ENCODE measurements around the gene NUDT13.
"Not testable (repeated sequence)": the region's sequence is repeated elsewhere in the genome, so short reads cannot be mapped to it uniquely, and the experiment has no call there.

The NUDT13 gene

DNA sequence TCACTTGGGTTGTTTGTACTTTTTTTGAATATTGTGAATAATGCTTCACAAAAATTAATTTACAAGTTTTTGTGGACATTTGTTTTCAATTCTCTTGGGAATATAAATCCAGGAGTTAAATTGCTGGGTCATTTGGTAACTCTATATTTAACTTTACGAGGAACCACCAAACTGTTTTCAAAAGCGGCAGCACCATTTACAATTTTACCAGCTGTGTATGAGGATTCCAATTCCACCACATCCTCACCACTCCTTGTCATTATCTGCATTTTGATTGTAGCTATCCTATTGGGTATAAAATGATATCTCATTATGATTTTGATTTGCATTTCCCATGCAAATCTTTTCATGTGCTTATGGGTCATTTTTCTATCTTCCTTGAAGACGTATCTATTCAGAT, 4.0 kb upstream of the NUDT13 start:
- no peak for DNase-seq

DNA sequence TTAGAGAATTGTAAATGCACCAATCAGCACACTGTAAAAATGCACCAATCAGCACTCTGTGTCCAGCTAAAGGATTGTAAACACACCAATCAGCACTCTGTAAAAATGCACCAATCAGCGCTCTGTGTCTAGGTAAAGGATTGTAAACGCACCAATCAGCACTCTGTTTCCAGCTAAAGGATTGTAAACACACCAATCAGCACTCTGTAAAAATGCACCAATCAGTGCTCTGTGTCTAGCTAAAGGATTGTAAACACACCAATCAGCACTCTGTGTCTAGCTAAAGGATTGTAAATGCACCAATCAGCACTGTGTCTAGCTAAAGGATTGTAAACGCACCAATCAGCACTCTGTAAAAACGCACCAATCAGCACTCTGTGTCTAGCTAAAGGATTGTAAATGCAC, 1.0 kb upstream of the NUDT13 start:
- DNase-seq: not testable (repeated sequence)

DNA sequence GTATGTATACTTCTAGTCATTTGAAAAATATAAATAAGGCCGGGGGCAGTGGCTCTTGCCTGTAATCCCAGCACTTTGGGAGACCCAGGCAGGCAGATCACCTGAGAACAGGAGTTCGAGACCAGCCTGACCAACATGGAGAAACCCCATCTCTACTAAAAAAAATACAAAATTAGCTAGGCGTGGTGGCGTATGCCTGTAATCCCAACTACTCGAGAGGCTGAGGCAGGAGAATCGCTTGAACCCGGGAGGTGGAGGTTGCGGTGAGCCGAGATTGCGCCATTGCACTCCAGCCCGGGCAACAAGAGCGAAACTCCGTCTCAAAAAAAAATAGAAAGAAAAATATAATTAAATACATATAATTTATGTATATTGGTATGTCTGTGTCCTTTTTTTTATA, 1.8 kb downstream of the NUDT13 start:
- not testable (repeated sequence) for DNase-seq

DNA sequence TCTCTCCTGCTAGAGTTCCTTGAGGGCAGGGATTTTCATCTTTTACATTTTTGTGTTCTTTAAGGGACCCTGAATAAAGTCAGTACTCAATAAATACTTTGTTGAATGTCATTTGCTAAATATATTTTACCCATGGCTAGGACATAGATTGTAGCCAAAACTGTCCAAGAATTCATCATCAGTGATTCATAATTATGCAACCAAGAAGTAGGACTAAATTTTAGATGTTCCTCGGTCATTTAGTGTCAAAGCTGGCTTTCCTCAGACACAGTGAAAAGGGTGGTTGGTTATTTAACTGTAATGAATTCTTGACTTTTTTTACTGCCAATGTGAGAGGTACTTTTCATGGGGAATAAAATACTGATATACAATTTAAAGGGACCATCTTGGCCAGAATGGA, 3.3 kb downstream of the NUDT13 start:
- DNase-seq: no peak

DNA sequence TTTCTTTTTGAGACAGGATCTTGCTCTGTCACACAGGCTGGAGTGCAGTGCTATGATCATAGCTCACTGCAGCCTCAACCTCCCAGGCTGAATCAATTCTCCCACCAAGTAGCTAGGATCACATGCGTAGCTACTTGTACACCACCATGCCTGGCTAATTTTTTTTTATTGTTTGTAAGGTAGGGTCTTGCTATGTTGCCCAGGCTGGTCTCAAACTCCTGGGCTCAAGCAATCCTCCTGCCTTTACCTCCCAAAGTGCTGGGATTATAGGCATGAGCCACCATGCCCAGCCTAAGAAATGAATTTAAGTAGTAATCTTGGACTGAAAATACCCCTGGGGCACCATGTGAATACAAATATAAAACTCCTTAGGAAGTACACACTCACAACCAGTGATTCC, 5.8 kb downstream of the NUDT13 start:
- DNase-seq: no peak

DNA sequence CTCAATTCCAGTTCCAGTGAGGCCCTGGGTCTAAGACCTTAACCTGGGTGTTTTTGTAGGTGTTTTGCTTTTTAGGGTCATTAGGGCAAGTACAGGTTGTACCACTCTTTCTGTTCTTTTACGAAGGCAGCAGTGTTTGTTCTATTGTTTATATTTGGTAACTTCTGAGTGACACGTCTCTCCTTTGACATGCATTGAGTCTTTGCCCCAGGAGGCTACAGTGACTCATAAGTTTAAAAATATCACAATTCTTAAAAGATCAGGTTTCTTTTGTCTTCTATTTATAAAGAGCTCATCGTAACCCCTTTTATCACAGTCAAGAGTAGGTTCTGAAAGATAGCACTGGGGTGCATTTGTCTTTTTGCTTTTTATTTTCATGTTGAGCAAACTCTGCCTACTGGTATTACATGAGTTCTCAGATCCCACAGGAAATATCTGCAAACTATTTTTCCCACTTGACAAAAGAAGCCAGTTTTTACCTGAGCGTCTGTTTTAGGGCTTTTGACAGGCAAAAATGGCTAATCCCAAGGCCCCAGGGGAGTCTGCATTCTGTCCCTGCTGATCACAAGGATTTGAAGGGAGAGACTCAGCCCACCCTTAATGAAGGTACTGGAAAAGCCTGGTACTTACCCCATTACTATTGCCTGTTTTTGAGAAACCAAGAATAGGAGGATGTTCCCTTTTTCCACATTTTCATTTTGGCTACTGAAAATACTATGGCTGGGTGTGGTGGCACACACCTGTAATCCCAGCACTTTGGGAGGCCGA, 7.9 kb downstream of the NUDT13 start:
- DNase-seq: peak; percentile 54

DNA sequence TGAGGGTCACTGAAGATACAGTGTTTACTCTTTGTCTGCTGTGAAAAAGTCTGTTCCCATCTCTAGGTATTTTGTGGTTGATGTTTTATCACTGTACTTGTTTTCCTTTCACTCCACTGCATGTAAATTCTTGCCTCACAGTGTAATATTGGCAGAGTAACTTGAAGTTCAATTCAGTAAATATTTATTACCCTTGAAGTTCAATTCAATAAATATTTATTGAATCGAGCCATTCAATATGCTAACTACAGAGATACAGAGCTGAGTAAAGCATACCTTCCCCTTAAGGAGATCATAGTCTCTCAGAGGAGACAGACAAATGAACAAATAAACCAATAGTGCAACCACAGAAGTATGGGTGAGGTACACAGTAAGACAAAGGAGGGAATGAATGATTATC, 9.2 kb downstream of the NUDT13 start:
- no peak for DNase-seq

DNA sequence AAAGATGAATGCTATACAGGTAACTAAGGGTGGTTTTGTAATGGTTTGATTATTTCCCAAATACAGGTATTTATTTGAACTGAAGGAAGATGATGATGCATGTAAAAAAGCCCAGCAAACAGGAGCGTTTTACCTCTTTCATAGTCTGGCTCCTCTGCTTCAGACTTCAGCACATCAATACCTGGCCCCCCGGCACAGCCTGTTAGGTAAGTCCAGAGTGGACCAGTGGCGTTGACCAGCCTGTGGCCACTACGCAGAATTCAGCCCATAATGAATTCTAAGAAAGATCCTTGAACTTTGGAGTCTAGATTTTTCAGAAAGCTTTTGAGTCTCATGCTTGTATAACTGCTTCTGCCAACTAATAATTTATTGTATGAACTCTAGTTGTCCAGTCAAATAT, 9.7 kb downstream of the NUDT13 start:
- DNase-seq: no peak

DNA sequence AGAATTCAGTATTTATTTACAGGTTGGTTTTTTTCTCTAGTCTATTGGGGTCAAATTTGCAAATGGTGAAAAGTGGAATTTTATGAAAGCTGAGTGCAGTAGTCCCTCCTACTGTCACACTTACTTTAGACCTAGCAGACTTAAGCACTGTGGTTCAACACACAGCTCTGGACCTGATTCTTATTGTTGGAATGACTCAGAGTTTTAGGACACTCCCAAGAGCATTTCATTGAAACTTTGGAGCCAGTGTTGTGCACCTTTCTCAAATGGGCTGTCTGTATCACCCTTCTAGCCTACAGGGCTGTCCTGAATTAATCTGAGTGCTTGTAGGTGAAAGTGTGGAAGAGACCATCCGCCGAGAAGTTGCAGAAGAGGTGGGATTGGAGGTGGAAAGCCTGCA, 16.1 kb downstream of the NUDT13 start:
- DNase-seq: no peak

DNA sequence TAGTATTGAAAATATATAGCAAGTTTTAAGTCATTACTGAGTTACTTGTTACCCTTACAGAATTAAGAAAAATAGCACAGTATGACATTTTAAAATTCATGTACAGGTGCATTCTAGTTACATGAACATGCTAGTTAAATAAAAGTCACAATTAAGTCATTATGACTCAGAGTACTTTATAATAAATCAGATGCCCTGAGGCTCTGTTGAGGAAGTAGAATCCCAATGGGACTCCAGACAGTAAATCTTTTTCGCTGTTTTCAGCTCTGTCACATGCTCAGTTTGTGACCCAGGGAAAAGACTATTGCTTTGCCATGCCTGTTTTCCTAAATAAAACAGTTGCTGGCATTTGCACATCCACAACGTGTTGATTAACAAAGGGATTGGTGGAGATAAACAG, 21.0 kb downstream of the NUDT13 start:
- DNase-seq: no peak

DNA sequence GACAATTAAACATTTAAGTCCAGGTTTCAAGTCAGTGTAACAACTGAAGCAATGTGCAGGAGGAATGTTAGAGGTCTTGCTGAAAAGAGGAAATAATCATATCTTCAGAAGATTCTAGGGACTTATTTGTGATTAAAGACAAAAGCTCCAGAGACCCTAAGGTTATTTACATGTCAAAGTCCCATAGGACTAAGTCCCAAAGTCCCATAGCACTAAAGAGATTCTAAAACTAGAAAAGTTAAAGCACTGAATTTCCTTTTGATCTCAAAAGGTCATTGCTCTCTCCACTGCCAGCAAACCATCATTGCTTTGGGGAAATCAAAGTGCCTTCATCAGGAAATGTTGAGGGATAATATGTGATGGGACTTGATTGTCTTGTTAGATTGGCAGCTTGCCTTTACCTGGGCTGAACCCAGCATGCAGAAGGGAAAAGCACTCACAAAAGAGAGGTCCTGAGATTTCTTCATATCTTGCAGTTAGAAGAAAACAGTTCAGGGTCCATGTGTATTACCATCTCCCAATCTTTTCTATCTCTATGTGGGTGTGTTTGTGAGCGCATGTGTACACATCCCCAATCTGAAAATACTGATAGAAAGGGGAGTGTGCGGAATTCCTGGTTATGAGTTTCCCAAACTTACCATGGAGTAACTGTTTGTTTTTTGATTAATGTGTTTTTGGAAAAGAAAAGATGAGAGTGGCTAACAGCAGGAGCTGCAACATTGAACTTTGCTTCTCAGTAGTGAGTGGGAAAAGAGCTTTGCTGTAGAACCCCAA, 21.8 kb downstream of the NUDT13 start:
- no peak for DNase-seq

DNA sequence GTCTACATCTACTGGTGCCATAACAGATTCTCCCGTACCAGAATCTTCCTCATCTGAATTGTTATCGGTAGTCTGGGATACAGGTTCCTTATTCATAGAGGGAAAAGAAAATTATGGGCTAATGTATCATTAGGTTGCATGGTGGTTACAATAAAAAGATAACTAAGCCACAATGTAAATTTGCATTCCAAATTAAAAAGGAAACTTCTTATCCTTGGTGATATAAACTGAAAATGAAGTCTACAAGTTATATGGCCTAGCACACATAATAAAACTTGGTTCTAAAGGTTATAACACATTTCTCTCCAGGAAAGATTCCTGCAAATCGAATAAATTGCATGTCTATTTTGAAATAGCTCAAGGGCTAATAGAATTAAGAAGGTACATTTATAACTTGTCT, 24.5 kb downstream of the NUDT13 start:
- DNase-seq: no peak

DNA sequence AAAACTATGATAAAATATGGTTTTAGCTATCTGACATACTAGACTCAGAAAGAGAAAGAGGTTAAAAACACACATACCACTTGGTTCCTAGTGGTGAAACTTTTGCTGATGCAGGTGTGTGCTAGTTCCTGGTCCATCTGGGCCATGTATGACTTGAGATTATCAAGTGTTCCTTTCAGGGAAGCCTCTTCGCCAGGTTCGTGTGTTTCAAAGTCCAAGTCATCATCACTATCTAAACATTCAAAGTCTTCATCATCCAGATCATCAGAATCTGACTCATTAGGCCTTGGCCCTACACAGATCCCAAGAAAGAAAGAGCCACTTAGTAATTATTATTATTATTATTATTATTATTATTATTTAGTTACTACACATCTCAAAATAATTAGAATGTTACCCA, 26.4 kb downstream of the NUDT13 start:
- DNase-seq: no peak

DNA sequence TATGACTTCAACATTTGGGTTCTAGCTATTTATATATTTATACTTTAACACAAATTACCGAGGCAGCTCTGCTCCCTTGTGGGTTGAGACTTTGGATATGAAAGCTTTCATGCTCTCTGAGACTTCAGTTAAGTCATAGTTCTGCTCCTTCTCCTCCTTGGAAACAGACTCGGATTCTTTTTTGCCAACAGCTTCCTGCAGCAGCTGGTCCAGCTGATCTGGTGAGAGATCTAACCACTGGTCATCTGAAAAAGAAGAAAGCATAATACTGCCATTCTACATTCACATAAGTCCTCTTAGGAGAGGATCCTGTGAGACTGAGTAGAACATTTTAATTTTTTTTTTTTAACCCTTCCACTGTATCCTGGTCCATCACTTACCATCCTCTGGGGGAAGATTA, 29.0 kb downstream of the NUDT13 start:
- no peak for DNase-seq

DNA sequence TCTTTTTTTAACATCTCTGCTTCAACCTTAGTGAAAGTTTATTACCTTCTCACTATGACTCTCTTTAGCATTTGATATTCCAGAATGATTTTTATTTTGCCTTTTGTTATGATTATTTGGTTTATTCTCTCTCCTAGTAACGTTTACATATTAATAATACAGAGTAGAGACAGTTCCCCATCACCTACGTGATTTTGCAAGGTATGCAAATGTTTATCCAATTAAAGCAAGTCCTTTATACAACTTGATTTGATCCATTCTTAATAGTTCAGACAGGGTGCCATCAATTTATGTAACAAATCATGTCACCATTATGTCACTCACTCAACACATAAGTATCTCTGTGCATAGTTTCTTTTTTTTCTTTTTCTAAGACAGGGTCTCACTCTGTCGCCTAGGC, 31.3 kb downstream of the NUDT13 start:
- DNase-seq: no peak

DNA sequence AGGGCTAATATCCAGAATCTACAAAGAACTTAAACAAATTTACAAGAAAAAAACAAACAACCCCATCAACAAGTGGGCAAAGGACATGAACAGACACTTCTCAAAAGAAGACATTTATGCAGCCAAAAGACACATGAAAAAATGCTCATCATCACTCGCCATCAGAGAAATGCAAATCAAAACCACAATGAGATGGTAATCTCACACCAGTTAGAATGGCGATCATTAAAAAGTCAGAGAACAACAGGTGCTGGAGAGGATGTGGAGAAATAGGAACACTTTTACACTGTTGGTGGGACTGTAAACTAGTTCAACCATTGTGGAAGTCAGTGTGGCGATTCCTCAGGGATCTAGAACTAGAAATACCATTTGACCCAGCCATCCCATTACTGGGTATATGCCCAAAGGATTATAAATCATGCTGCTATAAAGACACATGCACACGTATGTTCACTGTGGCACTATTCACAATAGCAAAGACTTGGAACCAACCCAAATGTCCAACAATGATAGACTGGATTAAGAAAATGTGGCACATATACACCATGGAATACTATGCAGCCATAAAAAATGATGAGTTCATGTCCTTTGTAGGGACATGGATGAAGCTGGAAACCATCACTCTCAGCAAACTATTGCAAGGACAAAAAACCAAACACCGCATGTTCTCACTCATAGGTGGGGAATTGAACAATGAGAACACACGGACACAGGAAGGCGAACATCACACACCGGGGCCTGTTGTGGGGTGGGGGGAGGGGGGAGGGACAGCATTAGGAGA, 40.6 kb downstream of the NUDT13 start:
- DNase-seq: not testable (repeated sequence)

DNA sequence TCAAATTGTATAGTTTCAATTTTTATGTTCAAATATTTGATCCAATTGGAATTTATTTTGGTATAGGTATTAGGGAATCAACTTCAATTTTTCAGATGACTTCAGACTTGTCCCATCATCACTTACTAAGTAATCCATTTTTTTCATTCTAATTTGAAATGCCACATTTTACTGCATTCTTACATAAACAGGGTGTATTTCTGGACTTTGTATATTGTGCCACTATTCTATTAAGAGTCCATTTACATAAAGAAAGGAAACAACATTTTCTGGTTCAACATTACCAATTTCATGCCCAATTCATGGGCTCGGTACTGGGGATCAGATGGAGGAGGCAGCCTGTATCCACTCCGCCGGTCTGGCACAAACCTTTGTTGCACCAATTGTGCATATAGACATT, 41.8 kb downstream of the NUDT13 start:
- DNase-seq: no peak

DNA sequence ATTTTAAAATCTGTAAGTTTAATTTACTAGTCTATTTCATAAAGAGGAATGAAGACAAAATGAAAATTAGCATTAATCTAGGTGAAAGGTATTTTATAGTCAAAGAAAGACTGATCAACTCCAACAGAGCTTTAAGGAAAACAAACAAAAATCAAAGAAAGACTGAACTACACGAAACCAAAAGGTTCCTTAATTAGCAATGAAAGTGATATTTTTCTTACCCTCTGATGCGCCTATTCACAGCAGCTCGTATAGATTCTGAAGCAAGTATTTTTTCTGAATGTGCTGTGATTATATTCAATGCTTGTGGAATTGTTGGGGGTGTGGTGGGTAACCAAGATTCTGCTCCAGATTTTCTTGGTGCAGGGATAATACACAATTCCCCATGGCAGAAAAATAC, 45.8 kb downstream of the NUDT13 start:
- DNase-seq: no peak

DNA sequence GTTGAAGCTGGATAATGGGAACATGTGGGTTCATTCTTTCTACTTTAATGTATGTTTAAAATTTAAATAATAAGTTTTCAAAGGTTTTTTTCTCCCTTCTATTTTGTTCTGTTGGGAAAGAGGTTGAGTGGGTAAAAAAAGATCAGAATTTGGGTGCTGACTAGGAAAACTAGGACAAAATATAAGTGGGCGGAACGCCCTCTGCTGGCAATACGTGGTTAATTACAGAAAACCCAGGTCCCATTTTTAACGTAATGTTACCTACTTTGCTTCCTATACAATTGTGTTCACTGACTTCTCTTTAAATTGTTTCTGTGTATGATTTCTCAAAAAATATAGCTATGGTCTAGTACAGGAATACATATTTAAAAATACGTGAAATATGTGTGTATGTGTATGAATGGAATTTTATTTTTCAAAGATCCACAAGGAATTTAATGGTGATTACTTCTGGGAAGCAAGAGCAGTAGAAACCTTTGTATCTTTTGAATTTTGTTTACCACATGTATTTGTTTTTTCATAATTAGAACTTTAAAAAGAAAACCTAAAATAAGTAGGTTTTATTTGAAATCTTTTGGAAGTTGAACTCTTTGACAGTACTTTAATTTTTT, 48.9 kb downstream of the NUDT13 start:
- peak; percentile 56 for DNase-seq

DNA sequence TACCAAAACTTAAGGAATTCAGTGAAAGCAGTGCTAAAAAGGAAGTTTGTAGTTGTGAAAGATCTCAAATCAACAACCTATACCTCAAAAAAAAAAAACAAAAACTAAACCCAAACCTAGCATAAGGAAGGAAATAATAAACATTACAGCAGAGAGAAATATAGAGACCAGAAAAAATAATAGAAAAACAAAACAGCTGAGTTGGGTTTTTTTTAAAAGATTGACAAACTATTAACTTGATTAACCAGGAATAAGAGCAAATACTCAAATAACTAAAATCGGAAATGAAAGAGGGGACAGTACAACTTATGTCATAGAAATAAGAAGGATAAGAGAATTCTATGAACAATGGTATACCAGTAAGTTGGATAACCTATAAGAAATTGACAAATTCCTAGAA, 50.8 kb downstream of the NUDT13 start:
- no peak for DNase-seq

DNA sequence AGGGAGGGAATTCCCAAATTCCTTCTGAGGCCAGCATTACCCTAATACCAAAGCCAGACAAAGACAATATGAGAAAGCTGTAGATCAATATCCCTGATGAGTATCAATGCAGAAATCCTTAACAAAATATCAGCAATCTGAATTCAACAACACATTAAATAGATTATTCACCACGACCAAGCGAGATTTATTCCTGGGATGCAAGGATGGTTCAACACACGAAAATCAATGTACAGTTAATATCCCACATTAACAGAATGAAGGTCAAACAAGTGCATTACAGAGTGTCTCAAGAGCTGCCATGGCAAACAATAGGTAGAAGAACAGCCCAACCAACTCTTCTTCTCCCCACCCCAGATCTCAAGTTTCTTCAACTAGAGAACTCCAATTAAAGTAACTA, 51.4 kb downstream of the NUDT13 start:
- DNase-seq: no peak

DNA sequence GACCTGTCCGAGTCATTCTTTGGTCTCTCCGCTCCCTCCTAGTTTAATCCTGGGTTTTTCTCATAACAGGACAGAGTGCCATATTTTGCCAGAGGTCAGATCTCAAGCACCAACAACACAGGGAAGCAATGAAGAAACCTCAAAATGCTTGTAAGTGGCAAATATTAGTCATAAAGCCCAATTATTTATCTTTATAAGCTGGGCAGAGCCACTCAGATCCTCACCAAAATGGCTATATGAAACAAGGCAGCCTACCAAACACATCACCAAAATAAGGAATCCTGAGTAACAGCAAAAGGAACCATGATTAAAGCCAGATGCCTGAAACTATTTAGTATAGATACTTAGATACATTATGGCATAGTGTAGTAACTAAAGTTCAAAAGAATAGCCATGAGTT, 52.8 kb downstream of the NUDT13 start:
- DNase-seq: no peak

DNA sequence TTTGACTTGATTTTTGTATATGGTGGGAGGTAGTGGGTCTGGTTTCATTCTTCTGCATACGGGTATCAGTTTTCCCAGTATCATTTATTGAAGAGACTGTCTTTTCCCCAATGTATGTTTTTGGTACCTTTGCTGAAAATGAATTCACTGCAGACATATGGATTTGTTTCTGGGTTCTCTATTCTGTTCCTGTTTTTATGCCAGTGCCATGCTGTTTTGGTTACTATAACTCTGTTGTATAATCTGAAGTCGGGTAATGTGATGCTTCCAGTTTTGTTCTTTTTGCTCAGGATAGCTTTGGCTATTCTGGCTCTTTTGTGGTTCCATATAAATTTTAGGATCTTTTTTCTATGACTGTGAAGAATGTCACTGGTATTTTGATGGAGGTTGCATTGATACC, 56.7 kb downstream of the NUDT13 start:
- DNase-seq: no peak

DNA sequence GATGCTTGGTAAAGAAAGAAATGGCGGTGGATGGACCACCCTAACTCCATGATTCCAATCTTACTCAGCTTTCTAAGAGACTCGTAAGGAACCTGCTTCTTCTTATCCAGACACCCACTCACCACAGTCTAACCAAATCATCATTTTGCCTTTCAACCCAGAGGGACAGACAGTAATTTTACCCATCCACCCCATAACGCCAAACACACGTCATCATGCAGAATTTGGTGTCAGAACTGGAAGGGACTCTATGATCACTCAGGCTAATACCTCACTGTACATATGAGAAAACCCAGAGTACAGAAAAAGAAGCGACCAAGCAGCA, 57.2 kb downstream of the NUDT13 start:
- no peak for DNase-seq
